GM12878 (cell line): ENCODE results near the gene MRPL27.

Experiments
- BRCA1 ChIP-seq: IDR thresholded peaks from 2 replicates; pipeline ENCODE4 v1.6.1; 2011; ENCODE audit warnings: low read depth, low read length, improper control_type of control experiment
- CEBPB ChIP-seq, 2 experiments: fragments of 150-350 bp in 1 of 2; IDR thresholded peaks; 2 replicates each; pipeline ENCODE4 v1.6.1; 2012 to 2014; ENCODE audit warnings: low read depth in 2 of 2, low read length in 2 of 2, borderline replicate concordance in 1 of 2, inconsistent platforms in 1 of 2
- CTCF ChIP-seq, 3 experiments: IDR thresholded peaks in 2 of 3; conservative IDR thresholded peaks in 1 of 3; 2 replicates each; pipeline ENCODE4 v1.5.1; 2011; ENCODE audit warnings: low read depth in 3 of 3, low read length in 3 of 3, mild to moderate bottlenecking in 3 of 3, control low read depth in 2 of 3, moderate library complexity in 2 of 3, inconsistent platforms in 1 of 3, mixed read lengths in 1 of 3; ENCODE audit not compliant: control insufficient read depth in 2 of 3, insufficient read depth in 1 of 3; ENCODE audit errors: extremely low read depth in 1 of 3
- EP300 ChIP-seq, 2 experiments: fragments of 150-350 bp in 1 of 2; IDR thresholded peaks; 2 replicates each; pipeline ENCODE4 v1.6.1; 2011 to 2012; ENCODE audit warnings: low read depth in 2 of 2, low read length in 2 of 2, borderline replicate concordance in 1 of 2, improper control_type of control experiment in 1 of 2, inconsistent platforms in 1 of 2; ENCODE audit not compliant: control insufficient read depth in 1 of 2
- ESRRA ChIP-seq: IDR thresholded peaks from 2 replicates; pipeline ENCODE4 v1.6.1; 2012; ENCODE audit warnings: mild to moderate bottlenecking, low read length, improper control_type of control experiment
- FOXM1 ChIP-seq: IDR thresholded peaks from 2 replicates; pipeline ENCODE4 v1.6.1; 2012; ENCODE audit warnings: low read depth, mild to moderate bottlenecking, inconsistent platforms, low read length, moderate library complexity
- HDAC6 ChIP-seq: fragments of 200-600 bp; sonication (generic); IDR thresholded peaks from one replicate; pipeline ENCODE4 v1.8.0; 2017; ENCODE audit warnings: antibody characterized with exemption; ENCODE audit not compliant: unreplicated experiment
- PAX8 ChIP-seq: fragments of 450-650 bp; IDR thresholded peaks from 2 replicates; pipeline ENCODE4 v1.6.1; 2017; ENCODE audit warnings: mild to moderate bottlenecking, moderate library complexity
- POLR2A ChIP-seq: IDR thresholded peaks from 2 replicates; pipeline ENCODE4 v1.6.1; 2011; ENCODE audit warnings: low read depth, mild to moderate bottlenecking, low read length
- RFX5 ChIP-seq: IDR thresholded peaks from 2 replicates; pipeline ENCODE4 v1.6.1; 2011; ENCODE audit warnings: low read depth, low read length, improper control_type of control experiment
- SP1 ChIP-seq: IDR thresholded peaks from one replicate; pipeline ENCODE4 v1.6.1; 2011; ENCODE audit warnings: low read depth, low read length
- TCF7 ChIP-seq: IDR thresholded peaks from 2 replicates; pipeline ENCODE4 v1.6.1; 2014; ENCODE audit warnings: antibody characterized with exemption, borderline replicate concordance
- TF ChIP-seq, protein P1 (sequence below): IDR thresholded peaks from 2 replicates; pipeline ENCODE4 v1.6.1; 2012; ENCODE audit warnings: low read depth, low read length, improper control_type of control experiment

DNA sequence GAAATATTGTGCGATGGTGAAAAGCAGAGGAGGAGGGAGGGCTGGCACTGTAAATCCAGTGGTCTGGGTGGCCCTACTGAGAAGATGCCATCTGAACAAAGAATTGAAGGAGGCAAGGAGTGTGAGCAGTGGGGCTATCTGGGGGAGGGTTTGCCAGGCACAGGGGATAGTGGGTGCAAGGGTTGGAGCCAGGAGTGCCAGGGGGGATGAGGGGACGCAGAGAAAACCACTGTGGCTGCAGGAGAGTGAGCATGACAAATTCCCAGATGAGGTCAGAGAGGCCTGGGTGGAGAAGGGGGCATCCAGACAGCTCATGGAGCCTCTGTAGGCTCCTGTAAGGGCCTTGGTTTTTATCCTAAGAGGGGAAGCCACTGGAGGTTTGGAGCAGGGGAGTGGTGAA, 22.3 kb downstream of the MRPL27 start:
- no peak for TF ChIP-seq FOXM1
- no peak for TF ChIP-seq CEBPB (IDR thresholded peaks at IDR 0.05; ENCODE audit: borderline replicate concordance in 1 of 2, low read depth in 2 of 2, low read length in 2 of 2)
- no peak for TF ChIP-seq ESRRA
- no peak for TF ChIP-seq TCF7
- no peak for TF ChIP-seq BRCA1
- TF ChIP-seq POLR2A: no peak
- no peak for TF ChIP-seq RFX5
- TF ChIP-seq, protein P1, sequence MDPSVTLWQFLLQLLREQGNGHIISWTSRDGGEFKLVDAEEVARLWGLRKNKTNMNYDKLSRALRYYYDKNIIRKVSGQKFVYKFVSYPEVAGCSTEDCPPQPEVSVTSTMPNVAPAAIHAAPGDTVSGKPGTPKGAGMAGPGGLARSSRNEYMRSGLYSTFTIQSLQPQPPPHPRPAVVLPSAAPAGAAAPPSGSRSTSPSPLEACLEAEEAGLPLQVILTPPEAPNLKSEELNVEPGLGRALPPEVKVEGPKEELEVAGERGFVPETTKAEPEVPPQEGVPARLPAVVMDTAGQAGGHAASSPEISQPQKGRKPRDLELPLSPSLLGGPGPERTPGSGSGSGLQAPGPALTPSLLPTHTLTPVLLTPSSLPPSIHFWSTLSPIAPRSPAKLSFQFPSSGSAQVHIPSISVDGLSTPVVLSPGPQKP: no peak
- no peak for TF ChIP-seq PAX8
- no peak for TF ChIP-seq CTCF (IDR thresholded peaks at IDR 0.05 in 2 of 3, conservative IDR thresholded peaks at IDR 0.05 in 1 of 3; ENCODE audit: control insufficient read depth in 2 of 3, extremely low read depth in 1 of 3, insufficient read depth in 1 of 3, low read depth in 3 of 3, low read length in 3 of 3)
- TF ChIP-seq HDAC6: no peak
- TF ChIP-seq EP300 (IDR thresholded peaks at IDR 0.05; ENCODE audit: borderline replicate concordance in 1 of 2, control insufficient read depth in 1 of 2, low read depth in 2 of 2, low read length in 2 of 2): no peak
- TF ChIP-seq SP1: no peak
